Neuronal stem cell (in vitro differentiated cells): ENCODE results near the gene BHMT.

Source experiments
- DNase-seq: peaks from one replicate; pipeline ENCODE4 v3.0.0-alpha.2; 2013; ENCODE audit warnings: low spot score
- H2AFZ ChIP-seq: one replicate; pipeline ENCODE4 v1.6.1; 2013; ENCODE audit warnings: mild to moderate bottlenecking, low read length, inconsistent platforms
- H2AK5ac ChIP-seq: 2 replicates; pipeline ENCODE4 v1.6.1; 2013; ENCODE audit warnings: low read depth, mild to moderate bottlenecking, inconsistent platforms, low read length, moderate library complexity, mixed read lengths
- H2BK120ac ChIP-seq: 2 replicates; pipeline ENCODE4 v1.6.1; 2013; ENCODE audit warnings: low read depth, mild to moderate bottlenecking, inconsistent platforms, low read length, moderate library complexity, mixed read lengths
- H2BK12ac ChIP-seq: one replicate; pipeline ENCODE4 v1.6.1; 2013; ENCODE audit warnings: low read length, inconsistent platforms
- H2BK15ac ChIP-seq: 2 replicates; pipeline ENCODE4 v1.6.1; 2013; ENCODE audit warnings: mild to moderate bottlenecking, low read length, inconsistent platforms, mixed read lengths
- H2BK5ac ChIP-seq: one replicate; pipeline ENCODE4 v1.6.1; 2013; ENCODE audit warnings: inconsistent platforms, mild to moderate bottlenecking, low read length, moderate library complexity
- H3K14ac ChIP-seq: one replicate; pipeline ENCODE4 v1.6.1; 2013; ENCODE audit warnings: low read length, inconsistent platforms
- H3K18ac ChIP-seq: 2 replicates; pipeline ENCODE4 v1.6.1; 2013; ENCODE audit warnings: low read length, inconsistent platforms
- H3K23ac ChIP-seq: 2 replicates; pipeline ENCODE4 v1.6.1; 2013; ENCODE audit warnings: low read depth, mild to moderate bottlenecking, mixed read lengths, low read length, inconsistent platforms; ENCODE audit not compliant: poor library complexity
- H3K27ac ChIP-seq: replicated peaks from 3 replicates; pipeline ENCODE4 v1.5.1; 2013; ENCODE audit warnings: low read length, inconsistent platforms
- H3K27me3 ChIP-seq, 3 experiments: 2 replicates each; pipeline ENCODE4 v1.6.1; 2013; ENCODE audit warnings: low read length in 3 of 3, mild to moderate bottlenecking in 2 of 3, inconsistent platforms in 1 of 3, low read depth in 1 of 3, mixed read lengths in 1 of 3, moderate library complexity in 1 of 3; ENCODE audit not compliant: control insufficient read depth in 3 of 3, insufficient read depth in 3 of 3
- H3K36me3 ChIP-seq, 2 donors: replicated peaks in 1 of 2; 2 replicates each; pipeline ENCODE4 v1.6.1; 2013; ENCODE audit warnings: low read length in 2 of 2; ENCODE audit not compliant: control insufficient read depth in 2 of 2, insufficient read depth in 2 of 2
- H3K4ac ChIP-seq: 2 replicates; pipeline ENCODE4 v1.6.1; 2013; ENCODE audit warnings: inconsistent platforms, mild to moderate bottlenecking, low read length, moderate library complexity
- H3K4me1 ChIP-seq, 2 donors: 1 replicate in 1 of 2; 2 replicates in 1 of 2; pipeline ENCODE4 v1.6.1; 2013; ENCODE audit warnings: low read length in 2 of 2, low read depth in 1 of 2; ENCODE audit not compliant: control insufficient read depth in 2 of 2, insufficient read depth in 1 of 2
- H3K4me2 ChIP-seq: one replicate; pipeline ENCODE4 v1.6.1; 2013; ENCODE audit warnings: mild to moderate bottlenecking, low read length, inconsistent platforms; ENCODE audit not compliant: insufficient read depth, poor library complexity, severe bottlenecking
- H3K4me3 ChIP-seq, 2 donors: 2 replicates each; pipeline ENCODE4 v1.5.1; 2013; ENCODE audit warnings: low read length in 2 of 2, mild to moderate bottlenecking in 2 of 2, inconsistent platforms in 1 of 2, moderate library complexity in 1 of 2
- H3K79me1 ChIP-seq: one replicate; pipeline ENCODE4 v1.6.1; 2013; ENCODE audit warnings: low read depth, mild to moderate bottlenecking, inconsistent platforms, low read length, moderate library complexity
- H3K9ac ChIP-seq: one replicate; pipeline ENCODE4 v1.6.1; 2013; ENCODE audit warnings: mild to moderate bottlenecking, low read depth, low read length, inconsistent platforms; ENCODE audit not compliant: poor library complexity
- H3K9me3 ChIP-seq, 2 donors: replicated peaks in 1 of 2; 2 replicates each; pipeline versions ENCODE3 to v1.6.1; 2013; ENCODE audit warnings: low read length in 2 of 2, mild to moderate bottlenecking in 2 of 2, inconsistent platforms in 1 of 2, low read depth in 1 of 2, mixed read lengths in 1 of 2, moderate library complexity in 1 of 2; ENCODE audit not compliant: control insufficient read depth in 2 of 2, insufficient read depth in 1 of 2
- H4K8ac ChIP-seq: one replicate; pipeline ENCODE4 v1.6.1; 2013; ENCODE audit warnings: low read depth, mild to moderate bottlenecking, inconsistent platforms, low read length, moderate library complexity
- H4K91ac ChIP-seq: one replicate; pipeline ENCODE4 v1.6.1; 2013; ENCODE audit warnings: low read length, low read depth, mild to moderate bottlenecking, inconsistent platforms; ENCODE audit not compliant: poor library complexity
- WGBS, 2 donors: extraction: QIAGEN DNeasy Blood & Tissue Kit; methylation state at CpG; one replicate each; pipeline ENCODE4 v1.1.7; 2013; ENCODE audit warnings: missing lambda C conversion rate in 2 of 2, mixed read lengths in 1 of 2; ENCODE audit not compliant: insufficient read length in 2 of 2, insufficient replicate concordance in 1 of 2; ENCODE audit errors: extremely low coverage in 2 of 2; 5-methylcytosine and 5-hydroxymethylcytosine counted together

Gene BHMT

GRCh38 chr5:79122973-79123372 is 11.4 kb downstream of the BHMT start:
- H3K9me3 ChIP-seq = no peaks in the 10 kb centered on the region
- no peak overlapping the region for H3K27ac ChIP-seq
- no peak overlapping the region for H3K18ac ChIP-seq
- no peak overlapping the region for H2AFZ ChIP-seq
- no peaks in the 10 kb centered on the region for H3K79me1 ChIP-seq
- H2BK15ac ChIP-seq = no peak overlapping the region
- no peak overlapping the region for H3K14ac ChIP-seq
- no peaks in the 10 kb centered on the region for H3K4me1 ChIP-seq
- H3K36me3 ChIP-seq = no peaks in the 10 kb centered on the region
- no peak overlapping the region for H3K4ac ChIP-seq
- H2BK5ac ChIP-seq = no peak overlapping the region
- H2BK120ac ChIP-seq = no peak overlapping the region
- no peak overlapping the region for H4K91ac ChIP-seq
- H2AK5ac ChIP-seq = no peak overlapping the region
- no peak overlapping the region for H3K9ac ChIP-seq
- no peak overlapping the region for H3K23ac ChIP-seq
- no peak overlapping the region for H3K4me2 ChIP-seq
- H3K4me3 ChIP-seq = no peak overlapping the region
- H3K27me3 ChIP-seq = no peaks in the 10 kb centered on the region
- no peak for DNase-seq
- no peak overlapping the region for H4K8ac ChIP-seq
- H2BK12ac ChIP-seq = no peak overlapping the region

GRCh38 chr5:79124607-79125006 is 13.0 kb downstream of the BHMT start:
- no peaks in the 10 kb centered on the region for H3K4me1 ChIP-seq
- no peak for DNase-seq

GRCh38 chr5:79130781-79131180 is 19.2 kb downstream of the BHMT start:
- H2BK15ac ChIP-seq = no peak overlapping the region
- no peak overlapping the region for H3K14ac ChIP-seq
- no peak overlapping the region for H4K91ac ChIP-seq
- no peaks in the 10 kb centered on the region for H3K36me3 ChIP-seq
- H3K4me2 ChIP-seq = no peak overlapping the region
- no peak overlapping the region for H3K23ac ChIP-seq
- H3K4ac ChIP-seq = no peak overlapping the region
- no peak overlapping the region for H3K9ac ChIP-seq
- no CpG with 5 or more reads among the region's 6 CpGs for WGBS, 2 donors
- H2AFZ ChIP-seq = no peak overlapping the region
- no peak overlapping the region for H2BK5ac ChIP-seq
- H3K9me3 ChIP-seq = no peaks in the 10 kb centered on the region
- H2BK120ac ChIP-seq = no peak overlapping the region
- H4K8ac ChIP-seq = no peak overlapping the region
- no peak overlapping the region for H3K18ac ChIP-seq
- H3K27me3 ChIP-seq = no peaks in the 10 kb centered on the region
- H3K4me3 ChIP-seq = no peak overlapping the region
- H2BK12ac ChIP-seq = no peak overlapping the region
- H3K27ac ChIP-seq = no peak overlapping the region
- peaks cover 0 to 3% of the 10 kb centered on the region in 2 donors for H3K4me1 ChIP-seq
- H3K79me1 ChIP-seq = no peaks in the 10 kb centered on the region
- no peak for DNase-seq
- no peak overlapping the region for H2AK5ac ChIP-seq

More at GRCh38 chr5:79124607-79125006, 13.0 kb downstream of the BHMT start:
- no peak overlapping the region for H3K4me3 ChIP-seq
- H3K18ac ChIP-seq = no peak overlapping the region
- H3K9ac ChIP-seq = no peak overlapping the region
- H3K9me3 ChIP-seq = no peaks in the 10 kb centered on the region
- H3K23ac ChIP-seq = no peak overlapping the region
- H2BK12ac ChIP-seq = no peak overlapping the region
- no peak overlapping the region for H2BK15ac ChIP-seq
- H3K4me2 ChIP-seq = no peak overlapping the region
- no peak overlapping the region for H3K14ac ChIP-seq
- H2AK5ac ChIP-seq = no peak overlapping the region
- no peaks in the 10 kb centered on the region for H3K27me3 ChIP-seq
- no peak overlapping the region for H3K27ac ChIP-seq
- no peaks in the 10 kb centered on the region for H3K36me3 ChIP-seq
- no peaks in the 10 kb centered on the region for H3K79me1 ChIP-seq
- no peak overlapping the region for H2AFZ ChIP-seq
- WGBS, 2 donors = no CpG with 5 or more reads among the region's 1 CpG
- H2BK120ac ChIP-seq = no peak overlapping the region
- H2BK5ac ChIP-seq = no peak overlapping the region
- no peak overlapping the region for H4K91ac ChIP-seq
- H4K8ac ChIP-seq = no peak overlapping the region
- H3K4ac ChIP-seq = no peak overlapping the region

GRCh38 chr5:79133121-79133656 is 21.6 kb downstream of the BHMT start:
- Histone ChIP-seq H3K9me3 (no peaks in the 10 kb centered on the region), H3K14ac (no peak overlapping the region), H3K4me2 (peak overlapping the region; percentile 55), H2BK15ac (no peak overlapping the region), H3K9ac (no peak overlapping the region), H3K18ac (no peak overlapping the region), H4K91ac (no peak overlapping the region), H2BK12ac (no peak overlapping the region), H2BK120ac (no peak overlapping the region), H3K79me1 (no peaks in the 10 kb centered on the region), H2AK5ac (no peak overlapping the region), H3K36me3 (peaks cover 0 to 1% of the 10 kb centered on the region in 2 donors), H2BK5ac (no peak overlapping the region), H3K4ac (no peak overlapping the region), H4K8ac (no peak overlapping the region), H3K4me3 (peak overlapping the region in 1 of 2 donors; percentile 26), H3K27ac (peak overlapping the region; percentile 60), H3K27me3 (no peaks in the 10 kb centered on the region), H3K23ac (no peak overlapping the region), H3K4me1 (peaks cover 0 to 3% of the 10 kb centered on the region in 2 donors), H2AFZ (peak overlapping the region; percentile 81)
- peak; percentile 24 for DNase-seq
- no CpG with 5 or more reads among the region's 4 CpGs for WGBS, 2 donors
